Measurements from ENCODE around the gene COQ10A. TPM values are rescaled to one million over a fixed set of nuclear protein-coding genes. Genes with fewer than 3 reads are reported as not detected.

The COQ10A gene
- total RNA-seq, 6 experiments from 2014 or later, result 5.5 to 25.1 (median 13.0) TPM

DNA sequence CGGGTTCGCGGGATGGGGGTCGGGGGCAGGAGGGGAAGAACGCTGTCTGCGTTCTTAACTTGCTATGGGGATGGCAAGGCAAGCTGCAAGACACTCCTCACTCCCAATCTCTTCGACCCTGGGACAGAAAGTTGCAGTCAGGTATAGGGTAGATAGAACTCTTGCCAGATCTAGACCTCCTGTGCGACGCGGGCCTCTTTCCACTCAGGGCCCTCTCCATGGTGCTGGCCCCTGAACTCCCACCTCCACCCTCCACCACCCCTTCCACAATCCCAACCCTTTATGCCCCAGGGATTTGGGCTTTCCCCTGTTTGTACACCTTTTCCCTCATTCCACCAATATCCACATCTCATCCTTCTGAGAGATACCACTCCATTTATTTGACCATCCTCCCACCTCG, 41.8 kb upstream of the COQ10A start:
- no peak overlapping the region for H3K27ac ChIP-seq
- DNase-seq (no peak), ATAC-seq (no peak)
- intact Hi-C loops (cut with DNase I), result no loop called here
- no peaks in the 10 kb centered on the region for H3K9me3 ChIP-seq
- H3K4me1 ChIP-seq, result peaks cover 0 to 24% (median 7%) of the 10 kb centered on the region in 4 donors
- peak overlapping the region; percentile 65 to 78 (median 72) for H3K4me3 ChIP-seq
- TF ChIP-seq POLR2A (IDR thresholded peaks at IDR 0.05), result no peak
- TF ChIP-seq, protein P1, sequence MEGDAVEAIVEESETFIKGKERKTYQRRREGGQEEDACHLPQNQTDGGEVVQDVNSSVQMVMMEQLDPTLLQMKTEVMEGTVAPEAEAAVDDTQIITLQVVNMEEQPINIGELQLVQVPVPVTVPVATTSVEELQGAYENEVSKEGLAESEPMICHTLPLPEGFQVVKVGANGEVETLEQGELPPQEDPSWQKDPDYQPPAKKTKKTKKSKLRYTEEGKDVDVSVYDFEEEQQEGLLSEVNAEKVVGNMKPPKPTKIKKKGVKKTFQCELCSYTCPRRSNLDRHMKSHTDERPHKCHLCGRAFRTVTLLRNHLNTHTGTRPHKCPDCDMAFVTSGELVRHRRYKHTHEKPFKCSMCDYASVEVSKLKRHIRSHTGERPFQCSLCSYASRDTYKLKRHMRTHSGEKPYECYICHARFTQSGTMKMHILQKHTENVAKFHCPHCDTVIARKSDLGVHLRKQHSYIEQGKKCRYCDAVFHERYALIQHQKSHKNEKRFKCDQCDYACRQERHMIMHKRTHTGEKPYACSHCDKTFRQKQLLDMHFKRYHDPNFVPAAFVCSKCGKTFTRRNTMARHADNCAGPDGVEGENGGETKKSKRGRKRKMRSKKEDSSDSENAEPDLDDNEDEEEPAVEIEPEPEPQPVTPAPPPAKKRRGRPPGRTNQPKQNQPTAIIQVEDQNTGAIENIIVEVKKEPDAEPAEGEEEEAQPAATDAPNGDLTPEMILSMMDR (IDR thresholded peaks at IDR 0.05), result no peak
- no peaks in the 10 kb centered on the region for H3K27me3 ChIP-seq
- H3K36me3 ChIP-seq, result no peaks in the 10 kb centered on the region
- 55% methylated on average over 5 of the region's 11 CpGs for WGBS (ENCODE audit: insufficient coverage, low coverage, low lambda C conversion rate, missing lambda C conversion rate)

DNA sequence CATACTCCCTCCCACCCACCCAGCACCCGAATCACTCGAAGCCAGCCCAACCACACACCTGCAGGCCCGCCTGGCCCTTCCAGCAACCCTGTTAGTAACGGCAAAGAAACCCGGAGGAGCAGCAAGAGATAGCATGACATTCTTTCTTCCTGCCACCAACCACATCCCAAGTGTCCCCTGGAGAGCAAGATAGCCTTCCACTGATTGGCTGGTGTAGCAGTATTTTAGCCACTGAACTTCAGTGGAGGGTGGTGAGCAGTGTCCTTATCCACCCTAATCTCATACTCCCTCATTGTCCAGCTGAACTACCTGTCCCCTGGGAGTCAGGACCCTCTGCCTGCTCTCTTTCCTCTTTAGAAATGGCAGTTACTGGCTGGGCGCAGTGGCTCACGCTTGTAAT, 37.7 kb upstream of the COQ10A start:
- H3K27me3 ChIP-seq, result no peaks in the 10 kb centered on the region
- DNase-seq, result no peak
- H3K27ac ChIP-seq, result no peak overlapping the region
- intact Hi-C loops (cut with DNase I), result no loop called here
- no peaks in the 10 kb centered on the region for H3K36me3 ChIP-seq
- H3K9me3 ChIP-seq, result no peaks in the 10 kb centered on the region
- no peak overlapping the region for H3K4me3 ChIP-seq
- ATAC-seq, result no peak
- H3K4me1 ChIP-seq, result peaks cover 0 to 12% (median 5%) of the 10 kb centered on the region in 4 donors
- TF ChIP-seq, protein P1 (IDR thresholded peaks at IDR 0.05), result no peak
- TF ChIP-seq POLR2A (IDR thresholded peaks at IDR 0.05), result no peak
- WGBS (ENCODE audit: insufficient coverage, low coverage, low lambda C conversion rate, missing lambda C conversion rate), result 82% methylated on average over 6 of the region's 7 CpGs

DNA sequence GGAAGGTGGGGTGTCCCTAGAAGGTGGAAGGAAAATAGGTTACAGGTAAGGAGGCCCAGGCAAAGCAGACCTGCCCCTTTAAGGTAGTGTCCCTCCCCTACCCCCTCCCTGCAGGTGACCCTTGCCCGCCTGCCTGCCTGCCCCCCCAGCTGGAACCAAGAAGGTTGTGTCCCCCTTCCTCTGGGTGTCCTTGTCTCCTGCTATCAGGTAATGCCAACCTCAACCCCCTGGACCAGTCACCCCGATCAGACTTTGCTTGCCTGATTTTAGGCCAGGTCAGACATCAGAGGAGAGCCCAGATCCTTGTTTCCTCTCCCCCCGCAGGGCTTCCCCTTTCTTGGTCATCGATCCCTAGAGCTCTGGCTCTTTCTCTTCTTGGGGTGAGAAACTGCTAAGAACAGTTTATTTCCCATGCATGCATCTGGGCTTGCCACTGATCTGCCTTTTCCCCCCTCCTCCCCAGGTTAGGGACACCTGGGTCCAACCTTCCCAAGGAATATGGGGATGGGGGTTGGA, 36.8 kb upstream of the COQ10A start, which contains the start of gene SLC39A5:
Gene SLC39A5 (plus strand): TSS at position 136 of the 516 bp plus-strand sequence. CDS start 1,224 bp downstream, outside the sequence.
- H3K27me3 ChIP-seq, result no peaks in the 10 kb centered on the region
- 19% methylated on average over 4 of the region's 4 CpGs for WGBS (ENCODE audit: insufficient coverage, low coverage, low lambda C conversion rate, missing lambda C conversion rate)
- peak within 1 kb of the TSS; percentile 26 to 60 (median 57) for H3K4me3 ChIP-seq
- no peak for TF ChIP-seq POLR2A (IDR thresholded peaks at IDR 0.05)
- TF ChIP-seq, protein P1 (IDR thresholded peaks at IDR 0.05), result no peak
- H3K36me3 ChIP-seq, result no peaks in the 10 kb centered on the region
- H3K27ac ChIP-seq, result peak within 1 kb of the TSS in 2 of 3 donors; percentile 74 to 75
- intact Hi-C loops (cut with DNase I), result no loop called here
- H3K9me3 ChIP-seq, result no peaks in the 10 kb centered on the region
- H3K4me1 ChIP-seq, result peaks cover 0 to 12% (median 4%) of the 10 kb centered on the region in 4 donors
- ATAC-seq (peak in 3 of 4 donors; percentile 44 to 57 (median 46)), DNase-seq (peak in 1 of 3 donors; percentile 75)

DNA sequence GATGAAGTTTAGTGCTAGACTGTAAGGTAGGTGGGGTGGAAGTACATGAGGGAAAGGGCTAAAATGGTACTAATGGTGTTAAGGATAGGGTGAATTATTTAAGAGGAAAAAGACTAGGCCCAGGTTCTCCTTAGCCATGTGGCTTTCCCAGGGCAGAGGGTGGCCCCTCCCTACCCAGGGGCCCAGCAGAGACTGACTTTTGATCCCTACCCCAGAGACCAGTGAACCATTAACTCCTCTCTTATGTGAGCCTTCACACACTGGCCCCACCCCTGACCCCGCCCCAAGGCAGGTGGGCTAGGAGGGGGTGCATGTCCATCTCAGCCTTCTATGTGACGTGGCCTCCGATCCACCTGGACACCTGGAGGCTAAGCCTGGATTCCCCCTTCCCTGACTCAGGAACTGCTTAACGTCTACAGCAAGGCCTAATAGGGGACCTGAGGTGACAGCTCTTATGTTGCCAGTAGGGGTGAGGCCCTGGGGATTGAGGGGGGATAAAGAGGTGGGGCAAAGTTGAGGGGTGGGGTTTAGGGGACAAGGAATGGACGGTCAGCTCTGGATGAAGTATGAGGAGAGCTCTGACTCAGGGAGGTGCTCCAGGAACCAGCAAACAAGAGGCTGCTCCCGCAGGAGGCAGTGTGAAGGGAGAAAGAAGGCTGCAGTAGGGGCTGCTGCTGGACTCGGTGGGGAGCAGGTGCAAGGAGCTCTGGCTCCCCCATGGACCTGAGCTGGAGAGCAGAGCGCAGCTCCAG, 36.1 kb upstream of the COQ10A start:
- TF ChIP-seq POLR2A (IDR thresholded peaks at IDR 0.05), result no peak
- TF ChIP-seq, protein P1 (IDR thresholded peaks at IDR 0.05), result no peak
- WGBS (ENCODE audit: insufficient coverage, low coverage, low lambda C conversion rate, missing lambda C conversion rate), result 26% methylated on average over 5 of the region's 8 CpGs
- Histone ChIP-seq H3K27ac (peak overlapping the region in 2 of 3 donors; percentile 74 to 75), H3K36me3 (peaks cover 0 to 5% (median 0%) of the 10 kb centered on the region in 4 donors), H3K27me3 (no peaks in the 10 kb centered on the region), H3K9me3 (no peaks in the 10 kb centered on the region), H3K4me3 (peak overlapping the region; percentile 26 to 60 (median 57)), H3K4me1 (peaks cover 0 to 12% (median 4%) of the 10 kb centered on the region in 4 donors)
- ATAC-seq, result peak; percentile 95 to 98 (median 96)
- intact Hi-C loops (cut with DNase I), result no loop called here
- DNase-seq, result peak; percentile 69 to 90 (median 76)

Data from right lobe of liver (tissue), 6 donors.